HepG2 (cell line): Measurements from ENCODE around the gene RAC3. TPM values are rescaled to one million over a fixed set of nuclear protein-coding genes. Genes with fewer than 3 reads are reported as not detected.

ENCODE experiments used
- AGO1 ChIP-seq: fragments of 200-400 bp; formaldehyde crosslinking; IDR thresholded peaks from 2 replicates; pipeline ENCODE4 v1.6.1; 2017; ENCODE audit warnings: mild to moderate bottlenecking, low read depth, low read length, moderate library complexity; ENCODE audit not compliant: poor library complexity, severe bottlenecking
- BHLHE40 ChIP-seq: IDR thresholded peaks from 2 replicates; pipeline ENCODE4 v1.6.1; 2011; ENCODE audit warnings: low read length, improper control_type of control experiment
- FOXA3 ChIP-seq: IDR thresholded peaks from 2 replicates; pipeline ENCODE4 v1.6.1; 2016; ENCODE audit warnings: missing genetic modification reagents, missing compliant biosample characterization
- HOXA7 ChIP-seq: sonication (generic); formaldehyde crosslinking; IDR thresholded peaks from 2 replicates; pipeline ENCODE4 v1.8.1; 2022; ENCODE audit warnings: mild to moderate bottlenecking, missing genetic modification reagents, moderate library complexity
- LBX2 ChIP-seq: sonication (generic); formaldehyde crosslinking; IDR thresholded peaks from 2 replicates; pipeline ENCODE4 v1.5.0; 2020; ENCODE audit warnings: missing genetic modification reagents, mild to moderate bottlenecking, borderline replicate concordance
- MLLT10 ChIP-seq: sonication (generic); formaldehyde crosslinking; IDR thresholded peaks from 2 replicates; pipeline ENCODE4 v1.4.0; 2020; ENCODE audit warnings: missing genetic modification reagents
- MXD1 ChIP-seq: sonication (generic); formaldehyde crosslinking; IDR thresholded peaks from 2 replicates; pipeline ENCODE4 v1.4.0; 2020; ENCODE audit warnings: mild to moderate bottlenecking, missing genetic modification reagents
- NCOR1 ChIP-seq: fragments of 200-600 bp; sonication (generic); IDR thresholded peaks from 2 replicates; pipeline ENCODE4 v1.7.0; 2017; ENCODE audit warnings: antibody characterized with exemption, low read length, borderline replicate concordance
- PITX1 ChIP-seq: sonication (generic); formaldehyde crosslinking; IDR thresholded peaks from 2 replicates; pipeline ENCODE4 v1.5.1; 2020; ENCODE audit warnings: mild to moderate bottlenecking, missing genetic modification reagents
- TRAFD1 ChIP-seq: sonication (generic); formaldehyde crosslinking; IDR thresholded peaks from 2 replicates; pipeline ENCODE4 v1.5.1; 2020; ENCODE audit warnings: missing genetic modification reagents, mild to moderate bottlenecking, borderline replicate concordance
- ZBTB42 ChIP-seq: sonication (generic); formaldehyde crosslinking; IDR thresholded peaks from 2 replicates; pipeline ENCODE4 v1.5.0; 2020; ENCODE audit warnings: mild to moderate bottlenecking, missing genetic modification reagents
- ZFP36L2 ChIP-seq: sonication (generic); formaldehyde crosslinking; IDR thresholded peaks from 2 replicates; pipeline ENCODE4 v1.4.0; 2020; ENCODE audit warnings: missing genetic modification reagents
- ZNF569 ChIP-seq: sonication (generic); formaldehyde crosslinking; IDR thresholded peaks from 2 replicates; pipeline ENCODE4 v1.5.0; 2020; ENCODE audit warnings: mild to moderate bottlenecking, missing genetic modification reagents, moderate library complexity, borderline replicate concordance
- ZNF724P ChIP-seq: sonication (generic); formaldehyde crosslinking; IDR thresholded peaks from 2 replicates; pipeline ENCODE4 v1.8.0; 2022; ENCODE audit warnings: missing genetic modification reagents, borderline replicate concordance
- ZNF773 ChIP-seq: sonication (generic); formaldehyde crosslinking; IDR thresholded peaks from 2 replicates; pipeline ENCODE4 v1.4.0; 2020; ENCODE audit warnings: missing genetic modification reagents, borderline replicate concordance
- polyA plus RNA-seq, 8 experiments: library from polyadenylated mRNA; depleted of rRNA in 3 of 8; stranded (reverse) in 7 of 8; unstranded in 1 of 8; fragments of >200 nt; fragmentation: Illumina TruSeq in 4 of 8; extraction: Trizol in 4 of 8; gene quantifications; 2 replicates each; pipeline versions ENCODE4 v1.2.1 to v1.2.3, GENCODE V29; 2011 to 2016; ENCODE audit warnings: low read depth in 4 of 8, missing spikeins in 1 of 8, mixed read lengths in 1 of 8; ENCODE audit not compliant: insufficient read depth in 1 of 8
- total RNA-seq, 5 experiments: library from RNA; depleted of rRNA; stranded (reverse); fragments of >200 nt; fragmentation: Illumina TruSeq; extraction: Trizol; gene quantifications; 2 replicates each; pipeline ENCODE4 v1.2.3, GENCODE V29; 2016; ENCODE audit warnings: low read depth in 1 of 5

RAC3 gene
- total and polyA plus RNA-seq, 2 of the 13 experiments (the other 11 are each of a cell fraction or from before 2014, with no cell fraction given), result 10.5 to 21.3 TPM

- TF ChIP-seq TRAFD1 (CRISPR knock-in tag) (0 out of 2 replicates have a peak, but pooled peaks have one; percentile 2), HOXA7 (CRISPR knock-in tag) (0 out of 2 replicates have a peak, but pooled peaks have one; percentile 43), MXD1 (peak; percentile 25; the same call in 1 of the 2 replicates), FOXA3 (no peak), ZNF724P (CRISPR knock-in tag) (peak; percentile 77; the same call in 1 of the 2 replicates), PITX1 (no peak), ZFP36L2 (CRISPR knock-in tag) (no peak), AGO1 (peak; percentile 32), ZNF773 (CRISPR knock-in tag) (0 out of 2 replicates have a peak, but pooled peaks have one; percentile 14), ZBTB42 (CRISPR knock-in tag) (0 out of 2 replicates have a peak, but pooled peaks have one; percentile 1), LBX2 (CRISPR knock-in tag) (no peak), BHLHE40 (no peak), MLLT10 (0 out of 2 replicates have a peak, but pooled peaks have one; percentile 44), NCOR1 (no peak), ZNF569 (no peak)
These were observed 24.7 kb downstream of the RAC3 start (continued) for GRCh38 chr17:82055965-82056728.
